WTC11 (cell line): Measurements from ENCODE around the gene GLRX.

Experiments used
- ATF3 ChIP-seq: sonication (generic); formaldehyde crosslinking; conservative IDR thresholded peaks from 2 replicates; pipeline ENCODE4 v1.8.1; 2022; ENCODE audit warnings: mild to moderate bottlenecking, missing genetic modification reagents
- CTCF ChIP-seq: fragments of 200-600 bp; IDR thresholded peaks from 2 replicates; pipeline ENCODE4 v1.8.0; 2022; ENCODE audit warnings: antibody characterized with exemption
- E2F1 ChIP-seq: sonication (generic); formaldehyde crosslinking; IDR thresholded peaks from 2 replicates; pipeline ENCODE4 v1.8.0; 2022; ENCODE audit warnings: mild to moderate bottlenecking, missing genetic modification reagents
- ELF4 ChIP-seq: sonication (generic); formaldehyde crosslinking; IDR thresholded peaks from 2 replicates; pipeline ENCODE4 v1.8.1; 2022; ENCODE audit warnings: low read depth, mild to moderate bottlenecking, moderate library complexity, missing genetic modification reagents
- FOXJ3 ChIP-seq: sonication (generic); formaldehyde crosslinking; IDR thresholded peaks from 2 replicates; pipeline ENCODE4 v1.9.0; 2021; ENCODE audit warnings: missing genetic modification reagents, mild to moderate bottlenecking, borderline replicate concordance
- GRHL2 ChIP-seq: fragments of 250-450 bp; sonication (Bioruptor Pico); IDR thresholded peaks from 2 replicates; pipeline ENCODE4 v1.8.0; 2022; ENCODE audit warnings: mild to moderate bottlenecking, moderate library complexity; ENCODE audit not compliant: insufficient replicate concordance, severe bottlenecking
- JUN ChIP-seq: sonication (generic); formaldehyde crosslinking; IDR thresholded peaks from 2 replicates; pipeline ENCODE4 v1.8.0; 2023; ENCODE audit warnings: mild to moderate bottlenecking, missing genetic modification reagents
- MAX ChIP-seq: sonication (generic); formaldehyde crosslinking; IDR thresholded peaks from 2 replicates; pipeline ENCODE4 v1.8.0; 2022; ENCODE audit warnings: mild to moderate bottlenecking, missing genetic modification reagents
- MXD4 ChIP-seq: fragments of 250-450 bp; sonication (Bioruptor Pico); IDR thresholded peaks from 2 replicates; pipeline ENCODE4 v1.8.0; 2021; ENCODE audit warnings: mild to moderate bottlenecking, moderate library complexity, borderline replicate concordance
- NFE2L1 ChIP-seq: sonication (generic); formaldehyde crosslinking; IDR thresholded peaks from 2 replicates; pipeline ENCODE4 v1.8.1; 2023; ENCODE audit warnings: missing genetic modification reagents
- NR2C2 ChIP-seq: sonication (generic); formaldehyde crosslinking; IDR thresholded peaks from 2 replicates; pipeline ENCODE4 v1.8.0; 2022; ENCODE audit warnings: mild to moderate bottlenecking, missing genetic modification reagents
- ZNF232 ChIP-seq: sonication (generic); formaldehyde crosslinking; IDR thresholded peaks from 2 replicates; pipeline ENCODE4 v1.8.0; 2022; ENCODE audit warnings: mild to moderate bottlenecking, missing genetic modification reagents
- ZNF512 ChIP-seq: sonication (generic); formaldehyde crosslinking; IDR thresholded peaks from 2 replicates; pipeline ENCODE4 v1.8.1; 2022; ENCODE audit warnings: missing genetic modification reagents, borderline replicate concordance

- TF ChIP-seq ELF4 (no peak), FOXJ3 (no peak), CTCF (no peak), NFE2L1 (CRISPR knock-in tag) (no peak), ZNF512 (CRISPR knock-in tag) (no peak), GRHL2 (no peak), ZNF232 (CRISPR knock-in tag) (no peak), MAX (CRISPR knock-in tag) (no peak), E2F1 (CRISPR knock-in tag) (no peak), MXD4 (CRISPR knock-in tag) (no peak), NR2C2 (CRISPR knock-in tag) (no peak), JUN (no peak), ATF3 (CRISPR knock-in tag) (no peak)
Measured at GRCh38 chr5:95861864-95862561, 39.5 kb upstream of the GLRX start.
